ENCODE results near the gene KCNAB2.

The KCNAB2 gene

GRCh38 chr1:6083801-6084446, 38.2 kb downstream of the KCNAB2 start:
- no peak overlapping the region for H3K9ac ChIP-seq (ENCODE audit: low read length)
- H3K4me1 ChIP-seq (ENCODE audit: control insufficient read depth, insufficient read depth, low read length): no peaks in the 10 kb centered on the region
- H3K27me3 ChIP-seq (ENCODE audit: control insufficient read depth, insufficient read depth, low read length): no peaks in the 10 kb centered on the region
- no peaks in the 10 kb centered on the region for H3K36me3 ChIP-seq (ENCODE audit: control insufficient read depth, insufficient read depth, low read length)
- no peak overlapping the region for H3K4me3 ChIP-seq (ENCODE audit: low read length)
- no peak overlapping the region for H3K27ac ChIP-seq (ENCODE audit: low read depth, low read length)

DNA sequence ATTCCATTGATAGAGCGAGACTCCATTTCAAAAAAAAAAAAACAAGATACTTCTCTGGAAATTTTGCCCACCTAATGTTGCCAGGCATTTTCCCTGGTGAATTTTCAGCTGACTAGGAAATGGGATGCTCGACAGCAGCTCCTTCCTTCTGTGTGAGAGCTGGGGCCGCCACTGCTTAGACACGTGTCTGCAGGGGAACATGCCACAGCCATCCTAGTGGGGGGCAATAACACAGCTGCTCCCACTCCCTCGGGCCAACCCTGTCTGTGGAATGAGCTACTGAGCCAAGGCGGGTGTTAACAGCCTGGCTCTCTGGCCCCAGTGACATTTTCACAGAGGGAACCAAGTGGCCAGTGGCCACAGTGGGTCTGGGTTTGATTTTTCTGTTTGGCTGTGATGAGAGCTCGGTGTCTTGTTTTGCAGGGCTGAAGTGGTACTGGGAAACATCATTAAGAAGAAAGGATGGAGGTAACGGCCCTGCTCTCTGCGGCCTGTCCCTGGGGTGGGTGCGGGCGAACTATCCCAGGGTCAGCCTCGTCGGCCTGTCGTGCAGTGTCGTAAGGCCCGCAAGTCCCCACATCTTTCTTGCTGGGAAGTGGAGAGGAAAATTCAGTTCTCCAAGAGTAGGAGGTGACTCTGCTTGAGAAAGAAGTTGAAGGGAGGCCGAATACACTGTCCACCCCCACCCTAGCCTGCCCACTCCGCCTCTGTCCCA, 39.2 kb downstream of the KCNAB2 start:
- no peaks in the 10 kb centered on the region for H3K27me3 ChIP-seq (ENCODE audit: control insufficient read depth, insufficient read depth, low read length)
- H3K36me3 ChIP-seq (ENCODE audit: control insufficient read depth, insufficient read depth, low read length): no peaks in the 10 kb centered on the region
- no peaks in the 10 kb centered on the region for H3K4me1 ChIP-seq (ENCODE audit: control insufficient read depth, insufficient read depth, low read length)
- H3K4me3 ChIP-seq (ENCODE audit: low read length): no peak overlapping the region
- H3K9ac ChIP-seq (ENCODE audit: low read length): no peak overlapping the region
- no peak overlapping the region for H3K27ac ChIP-seq (ENCODE audit: low read depth, low read length)

GRCh38 chr1:6085666-6086065, 40.0 kb downstream of the KCNAB2 start:
- no peak overlapping the region for H3K27ac ChIP-seq (ENCODE audit: low read depth, low read length)
- no peaks in the 10 kb centered on the region for H3K27me3 ChIP-seq (ENCODE audit: control insufficient read depth, insufficient read depth, low read length)
- no peaks in the 10 kb centered on the region for H3K4me1 ChIP-seq (ENCODE audit: control insufficient read depth, insufficient read depth, low read length)
- no peak overlapping the region for H3K4me3 ChIP-seq (ENCODE audit: low read length)
- H3K9ac ChIP-seq (ENCODE audit: low read length): no peak overlapping the region
- no peaks in the 10 kb centered on the region for H3K36me3 ChIP-seq (ENCODE audit: control insufficient read depth, insufficient read depth, low read length)

GRCh38 chr1:6086358-6086757, 40.7 kb downstream of the KCNAB2 start:
- no peaks in the 10 kb centered on the region for H3K36me3 ChIP-seq (ENCODE audit: control insufficient read depth, insufficient read depth, low read length)

GRCh38 chr1:6086762-6087376, 41.2 kb downstream of the KCNAB2 start:
- H3K27ac ChIP-seq (ENCODE audit: low read depth, low read length): no peak overlapping the region
- H3K36me3 ChIP-seq (ENCODE audit: control insufficient read depth, insufficient read depth, low read length): no peaks in the 10 kb centered on the region
- H3K4me3 ChIP-seq (ENCODE audit: low read length): no peak overlapping the region
- H3K27me3 ChIP-seq (ENCODE audit: control insufficient read depth, insufficient read depth, low read length): no peaks in the 10 kb centered on the region
- no peaks in the 10 kb centered on the region for H3K4me1 ChIP-seq (ENCODE audit: control insufficient read depth, insufficient read depth, low read length)
- H3K9ac ChIP-seq (ENCODE audit: low read length): no peak overlapping the region

More at GRCh38 chr1:6086358-6086757, 40.7 kb downstream of the KCNAB2 start:
- H3K27me3 ChIP-seq (ENCODE audit: control insufficient read depth, insufficient read depth, low read length): no peaks in the 10 kb centered on the region
- H3K4me3 ChIP-seq (ENCODE audit: low read length): no peak overlapping the region
- no peaks in the 10 kb centered on the region for H3K4me1 ChIP-seq (ENCODE audit: control insufficient read depth, insufficient read depth, low read length)
- no peak overlapping the region for H3K9ac ChIP-seq (ENCODE audit: low read length)
- no peak overlapping the region for H3K27ac ChIP-seq (ENCODE audit: low read depth, low read length)

DNA sequence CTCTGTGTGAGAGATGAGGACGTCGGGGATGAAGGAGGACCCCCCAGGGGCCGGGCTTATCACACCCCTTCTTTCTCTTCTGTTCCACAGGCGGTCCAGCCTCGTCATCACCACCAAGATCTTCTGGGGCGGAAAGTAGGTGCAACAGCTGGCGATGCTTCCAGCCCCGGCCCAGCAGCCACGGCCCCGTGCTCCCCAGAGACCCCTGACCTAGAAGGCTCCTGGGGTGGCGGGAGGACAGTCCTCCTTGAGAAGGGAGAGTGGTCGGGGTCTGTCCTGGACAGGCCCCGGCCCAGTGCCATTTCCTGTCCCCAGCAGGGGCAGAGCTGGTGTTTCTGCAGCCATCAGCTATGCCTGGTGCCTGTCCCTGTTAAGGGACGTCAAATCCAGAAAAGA, 41.7 kb downstream of the KCNAB2 start:
- Histone ChIP-seq H3K4me1 (ENCODE audit: control insufficient read depth, insufficient read depth, low read length) (no peaks in the 10 kb centered on the region), H3K27me3 (ENCODE audit: control insufficient read depth, insufficient read depth, low read length) (no peaks in the 10 kb centered on the region), H3K9ac (ENCODE audit: low read length) (no peak overlapping the region), H3K36me3 (ENCODE audit: control insufficient read depth, insufficient read depth, low read length) (no peaks in the 10 kb centered on the region), H3K4me3 (ENCODE audit: low read length) (no peak overlapping the region), H3K27ac (ENCODE audit: low read depth, low read length) (no peak overlapping the region)

GRCh38 chr1:6087958-6088357, 42.3 kb downstream of the KCNAB2 start:
- no peak overlapping the region for H3K9ac ChIP-seq (ENCODE audit: low read length)
- H3K4me3 ChIP-seq (ENCODE audit: low read length): no peak overlapping the region
- no peak overlapping the region for H3K27ac ChIP-seq (ENCODE audit: low read depth, low read length)
- no peaks in the 10 kb centered on the region for H3K4me1 ChIP-seq (ENCODE audit: control insufficient read depth, insufficient read depth, low read length)
- H3K36me3 ChIP-seq (ENCODE audit: control insufficient read depth, insufficient read depth, low read length): no peaks in the 10 kb centered on the region
- no peaks in the 10 kb centered on the region for H3K27me3 ChIP-seq (ENCODE audit: control insufficient read depth, insufficient read depth, low read length)

- Histone ChIP-seq H3K36me3 (ENCODE audit: control insufficient read depth, insufficient read depth, low read length) (no peaks in the 10 kb centered on the region), H3K4me3 (ENCODE audit: low read length) (no peak overlapping the region), H3K27ac (ENCODE audit: low read depth, low read length) (no peak overlapping the region), H3K4me1 (ENCODE audit: control insufficient read depth, insufficient read depth, low read length) (no peaks in the 10 kb centered on the region), H3K9ac (ENCODE audit: low read length) (no peak overlapping the region), H3K27me3 (ENCODE audit: control insufficient read depth, insufficient read depth, low read length) (no peaks in the 10 kb centered on the region)
Observed at GRCh38 chr1:6088956-6089355, 43.3 kb downstream of the KCNAB2 start.

DNA sequence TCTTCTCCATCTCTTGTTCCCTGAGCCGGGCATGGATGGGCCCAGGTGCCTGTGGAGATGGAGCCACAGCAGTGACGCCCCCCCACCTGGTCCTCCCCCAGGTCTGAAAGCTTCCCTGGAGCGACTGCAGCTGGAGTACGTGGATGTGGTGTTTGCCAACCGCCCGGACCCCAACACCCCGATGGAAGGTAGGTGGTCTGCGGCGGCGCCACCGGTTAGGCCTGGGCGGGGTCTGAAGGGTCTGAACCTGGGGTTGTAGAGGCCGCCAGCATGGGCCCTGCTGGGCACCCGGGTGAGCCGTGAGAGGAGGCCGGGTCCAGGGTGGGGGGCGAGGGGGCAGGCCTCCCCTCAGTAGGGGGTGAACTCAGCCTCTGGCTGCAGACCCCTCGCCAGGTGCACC, 44.6 kb downstream of the KCNAB2 start:
- H3K27me3 ChIP-seq (ENCODE audit: control insufficient read depth, insufficient read depth, low read length): no peaks in the 10 kb centered on the region
- no peaks in the 10 kb centered on the region for H3K36me3 ChIP-seq (ENCODE audit: control insufficient read depth, insufficient read depth, low read length)
- H3K4me3 ChIP-seq (ENCODE audit: low read length): no peak overlapping the region
- H3K27ac ChIP-seq (ENCODE audit: low read depth, low read length): no peak overlapping the region
- no peak overlapping the region for H3K9ac ChIP-seq (ENCODE audit: low read length)
- no peaks in the 10 kb centered on the region for H3K4me1 ChIP-seq (ENCODE audit: control insufficient read depth, insufficient read depth, low read length)

DNA sequence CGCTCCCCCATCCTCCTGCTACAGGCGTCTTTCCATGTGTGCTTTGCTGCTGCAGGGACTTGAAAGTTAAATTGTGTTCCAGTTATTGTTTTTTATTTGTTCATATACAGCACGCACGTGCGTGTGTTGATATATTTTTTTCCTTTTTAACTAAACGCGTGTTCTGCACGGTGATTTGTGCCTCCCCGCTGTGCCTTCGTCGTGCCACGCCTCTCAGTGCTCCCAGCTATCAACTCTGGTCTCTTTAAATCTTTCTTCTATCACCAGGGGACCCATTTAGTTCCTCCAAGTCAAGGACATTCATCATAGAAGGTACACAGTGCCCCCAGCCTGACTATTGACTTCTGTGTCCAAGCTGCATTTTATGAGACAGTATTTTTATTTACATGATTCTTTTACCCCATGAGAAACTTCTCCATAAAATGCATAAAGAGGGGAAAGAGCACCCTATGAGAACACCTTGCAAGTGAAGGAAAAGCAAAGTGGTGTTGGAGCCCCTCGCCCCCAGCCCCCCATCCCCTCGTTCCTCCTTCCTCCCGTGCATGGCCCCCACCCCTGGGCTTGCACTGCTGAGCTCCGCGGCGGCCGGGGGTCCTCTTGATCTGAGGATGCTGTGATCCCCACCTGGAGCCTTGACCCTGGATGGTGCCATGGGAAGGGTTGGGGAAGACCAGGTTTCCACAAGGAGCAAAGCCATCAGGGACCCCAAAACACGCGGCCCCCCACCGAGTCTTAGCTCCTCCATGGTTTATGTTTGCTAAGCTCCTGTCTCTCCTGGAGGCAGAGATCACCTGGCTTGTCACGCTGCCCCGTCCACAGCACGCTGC, 45.5 kb downstream of the KCNAB2 start:
- H3K27me3 ChIP-seq (ENCODE audit: control insufficient read depth, insufficient read depth, low read length): no peaks in the 10 kb centered on the region
- H3K36me3 ChIP-seq (ENCODE audit: control insufficient read depth, insufficient read depth, low read length): no peaks in the 10 kb centered on the region
- H3K4me3 ChIP-seq (ENCODE audit: low read length): no peak overlapping the region
- no peak overlapping the region for H3K9ac ChIP-seq (ENCODE audit: low read length)
- H3K27ac ChIP-seq (ENCODE audit: low read depth, low read length): no peak overlapping the region
- no peaks in the 10 kb centered on the region for H3K4me1 ChIP-seq (ENCODE audit: control insufficient read depth, insufficient read depth, low read length)

DNA sequence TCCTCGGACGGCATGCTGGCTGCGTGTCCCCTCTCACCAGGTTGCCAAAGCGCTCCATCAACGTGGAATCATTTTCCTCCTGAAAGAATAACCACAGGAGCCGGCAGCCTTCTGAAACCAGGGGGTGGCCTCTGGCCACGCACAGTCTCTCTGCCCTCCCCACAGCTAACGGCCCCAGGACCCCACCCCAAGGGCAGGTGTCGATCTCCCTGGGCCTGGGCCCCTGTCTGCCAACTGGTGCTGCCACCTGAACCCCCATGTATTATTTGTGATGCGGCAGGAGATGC, 46.1 kb downstream of the KCNAB2 start:
- no peaks in the 10 kb centered on the region for H3K36me3 ChIP-seq (ENCODE audit: control insufficient read depth, insufficient read depth, low read length)
- H3K4me1 ChIP-seq (ENCODE audit: control insufficient read depth, insufficient read depth, low read length): no peaks in the 10 kb centered on the region
- no peak overlapping the region for H3K27ac ChIP-seq (ENCODE audit: low read depth, low read length)
- no peak overlapping the region for H3K9ac ChIP-seq (ENCODE audit: low read length)
- H3K4me3 ChIP-seq (ENCODE audit: low read length): no peak overlapping the region
- no peaks in the 10 kb centered on the region for H3K27me3 ChIP-seq (ENCODE audit: control insufficient read depth, insufficient read depth, low read length)

- Histone ChIP-seq H3K9ac (ENCODE audit: low read length) (no peak overlapping the region), H3K4me1 (ENCODE audit: control insufficient read depth, insufficient read depth, low read length) (no peaks in the 10 kb centered on the region), H3K27ac (ENCODE audit: low read depth, low read length) (no peak overlapping the region), H3K4me3 (ENCODE audit: low read length) (no peak overlapping the region), H3K36me3 (ENCODE audit: control insufficient read depth, insufficient read depth, low read length) (no peaks in the 10 kb centered on the region), H3K27me3 (ENCODE audit: control insufficient read depth, insufficient read depth, low read length) (no peaks in the 10 kb centered on the region)
Observed at GRCh38 chr1:6092211-6092610, 46.5 kb downstream of the KCNAB2 start.
